HG03442 (cell line): Measurements from ENCODE around the gene USP4.

ENCODE experiments used
- ATAC-seq: cut with Tn5 transposase; IDR thresholded peaks from one replicate; pipeline ENCODE4 v1.9.1; 2021; ENCODE audit warnings: mild to moderate bottlenecking, moderate library complexity; ENCODE audit not compliant: unreplicated experiment

Gene USP4

DNA sequence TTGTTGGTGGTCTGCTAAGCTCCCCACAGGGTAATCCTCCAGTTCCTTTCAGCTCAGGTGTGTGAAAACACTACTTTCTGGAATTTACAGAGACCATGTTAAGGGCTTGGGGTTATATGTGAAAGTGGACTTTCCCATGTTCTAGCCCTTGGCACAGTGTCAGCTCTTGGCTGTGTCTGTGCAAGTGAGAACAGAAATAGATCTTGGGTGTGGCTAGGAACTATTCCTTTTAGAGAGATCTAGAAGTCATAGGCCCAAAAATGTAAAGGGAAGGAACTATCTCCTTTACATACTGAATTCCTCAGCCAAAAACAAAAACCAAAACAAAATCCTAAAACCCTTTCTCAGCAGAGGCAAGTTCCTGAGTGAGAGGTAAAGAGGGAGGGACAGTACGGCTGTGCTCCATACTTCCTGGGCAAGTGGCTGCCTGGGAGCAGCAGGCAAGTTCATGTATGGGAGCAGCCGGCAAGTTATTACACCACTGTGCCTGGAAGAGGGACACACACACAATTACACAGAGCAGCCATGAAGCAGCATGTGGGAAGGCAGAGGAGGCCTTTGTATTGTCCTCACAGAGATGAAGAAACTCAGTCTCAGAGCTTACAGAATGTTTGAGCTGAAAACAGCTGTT, 43.0 kb downstream of the USP4 start:
- ATAC-seq: no peak

DNA sequence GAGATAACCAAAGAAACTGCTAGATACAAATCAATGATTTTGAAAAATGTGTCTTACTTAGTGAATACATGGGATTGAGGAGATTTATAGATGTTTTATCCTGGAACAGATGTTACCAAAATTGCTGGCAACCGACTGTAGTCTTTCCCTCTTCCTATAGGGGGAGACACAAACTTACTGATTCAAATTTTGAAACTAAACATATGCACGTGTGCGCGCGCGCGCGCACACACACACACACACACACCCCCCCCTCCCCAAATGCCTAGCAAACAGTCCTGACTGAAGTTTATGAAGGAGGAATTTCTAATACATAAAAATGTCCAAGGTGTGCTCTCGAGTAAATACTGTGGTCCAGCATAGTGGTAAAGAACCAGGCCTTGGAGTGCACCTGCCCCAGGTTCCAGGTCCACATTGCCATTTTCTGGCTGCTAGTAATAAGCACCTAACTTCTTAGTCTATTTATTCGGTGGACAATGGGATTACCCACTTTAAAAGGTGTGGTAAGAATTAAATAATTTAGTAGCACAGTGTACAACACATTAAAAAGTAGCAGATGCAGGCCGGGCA, 44.3 kb downstream of the USP4 start:
- no peak for ATAC-seq

DNA sequence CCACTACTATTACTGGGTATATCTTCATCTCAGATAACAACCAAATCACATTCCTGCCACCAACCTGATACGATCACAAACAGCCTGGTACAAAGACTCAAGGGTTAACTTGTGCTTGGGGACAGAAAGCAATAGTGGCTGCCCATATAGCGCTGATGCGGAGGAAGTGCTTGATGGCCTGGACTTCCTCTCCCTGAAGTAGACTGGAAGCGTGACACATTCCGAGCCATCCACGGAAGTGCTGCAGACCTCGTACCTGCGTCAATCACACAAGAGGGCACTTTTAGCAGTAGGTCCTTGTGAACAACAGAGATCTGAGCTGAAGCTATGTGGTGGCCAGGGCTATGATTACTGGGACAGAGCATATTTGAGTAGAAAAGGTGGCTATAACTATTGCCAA, 45.5 kb downstream of the USP4 start:
- ATAC-seq: no peak

GRCh38 chr3:49283997-49284396, 55.9 kb downstream of the USP4 start:
- ATAC-seq: no peak

- no peak for ATAC-seq
Observed at GRCh38 chr3:49279376-49279775, 60.5 kb downstream of the USP4 start.

DNA sequence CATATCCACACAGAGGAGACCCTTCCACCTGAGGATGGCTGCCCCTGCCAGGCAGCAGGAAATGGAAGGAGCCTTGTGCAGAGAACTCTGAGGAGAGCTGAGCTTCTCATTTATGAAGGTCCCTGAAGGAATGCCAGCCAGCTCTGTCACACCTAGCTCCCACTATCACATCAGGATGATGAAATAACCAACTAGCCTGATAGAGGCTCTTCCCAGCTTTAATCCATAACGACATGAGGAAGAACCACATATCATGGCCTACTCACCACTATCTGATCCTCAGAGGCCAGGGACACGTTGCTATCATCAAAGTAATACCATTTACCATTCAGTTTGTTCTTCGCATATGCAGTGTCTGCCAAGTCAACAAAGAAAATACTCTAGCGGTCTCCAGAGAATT, 61.3 kb downstream of the USP4 start:
- ATAC-seq: no peak

DNA sequence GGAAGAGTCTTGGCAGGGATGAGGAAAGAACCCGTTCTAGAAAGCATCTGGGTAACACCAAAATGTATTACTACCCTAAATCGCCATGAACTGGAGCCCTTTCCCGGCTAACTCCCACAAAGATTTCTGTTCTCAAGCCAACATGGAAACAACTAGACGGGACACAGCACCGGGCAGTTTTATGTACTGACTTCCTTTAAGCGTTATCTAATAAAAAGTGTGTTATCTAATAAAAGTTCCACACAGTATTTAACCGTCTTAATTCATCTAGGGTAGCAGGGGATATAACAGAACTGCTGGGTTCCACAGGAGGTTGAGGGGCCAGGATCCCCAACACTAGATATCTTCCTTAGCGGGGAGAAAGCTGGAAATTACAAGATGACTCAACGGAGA, 62.5 kb downstream of the USP4 start:
- no peak for ATAC-seq

- ATAC-seq: peak; percentile 55
Observed at GRCh38 chr3:49276475-49277382, 63.1 kb downstream of the USP4 start, which contains the start of gene C3orf62. Gene C3orf62, minus strand, starts transcription at chr3:49277232. Its CDS starts 360 bp downstream, at chr3:49276872.

DNA sequence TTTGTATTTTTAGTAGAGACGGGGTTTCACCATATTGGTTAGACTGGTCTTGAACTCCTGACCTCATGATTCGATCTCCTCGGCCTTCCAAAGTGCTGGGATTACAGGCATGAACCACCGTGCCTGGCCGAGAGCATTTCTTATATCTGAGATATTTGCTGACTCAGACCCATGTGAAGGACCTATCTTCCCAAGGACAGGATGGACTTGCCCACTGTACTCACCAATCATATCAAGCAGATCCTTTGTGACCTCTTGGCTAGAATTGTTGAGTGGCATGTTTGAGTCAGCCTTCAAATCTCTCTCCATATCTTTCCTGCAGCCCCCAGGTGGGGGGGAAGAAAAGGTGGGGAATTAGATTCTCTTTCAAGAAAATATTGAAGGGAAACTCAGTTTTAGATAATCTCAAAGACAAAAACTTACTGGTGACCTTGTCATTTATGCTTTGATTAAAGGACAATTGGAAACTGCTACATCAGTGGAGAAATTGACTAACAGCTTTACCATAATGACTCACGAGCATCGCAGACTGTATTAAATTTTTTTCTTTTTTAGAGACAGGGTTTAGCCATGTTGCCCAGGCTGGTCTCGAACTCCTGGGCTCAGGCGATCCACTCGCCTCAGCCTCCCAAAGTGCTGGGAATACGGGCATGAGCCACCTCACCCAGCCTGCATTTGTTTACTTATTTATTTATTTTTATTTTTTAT, 65.9 kb downstream of the USP4 start:
- ATAC-seq: no peak

GRCh38 chr3:49271047-49271446, 68.8 kb downstream of the USP4 start:
- ATAC-seq: no peak

DNA sequence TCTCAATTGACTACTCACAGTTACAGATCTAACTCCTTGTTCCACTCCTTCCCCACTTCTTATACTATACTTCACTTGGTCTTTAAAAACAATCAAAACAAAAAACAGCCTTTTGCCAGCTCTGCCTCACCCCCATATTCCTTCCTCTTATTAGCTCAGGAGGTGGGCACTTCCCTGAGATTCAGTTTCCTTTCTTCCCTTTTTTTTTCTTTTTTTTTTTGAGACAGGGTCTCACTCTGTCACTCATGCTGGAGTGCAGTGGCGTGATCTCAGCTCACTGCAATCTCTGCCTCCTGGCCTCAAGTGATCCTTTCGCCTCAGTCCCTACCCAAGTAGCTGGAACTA, 69.7 kb downstream of the USP4 start:
- no peak for ATAC-seq

GRCh38 chr3:49269443-49270155, 70.3 kb downstream of the USP4 start:
- ATAC-seq: no peak

GRCh38 chr3:49266410-49267095, 73.3 kb downstream of the USP4 start:
- no peak for ATAC-seq

DNA sequence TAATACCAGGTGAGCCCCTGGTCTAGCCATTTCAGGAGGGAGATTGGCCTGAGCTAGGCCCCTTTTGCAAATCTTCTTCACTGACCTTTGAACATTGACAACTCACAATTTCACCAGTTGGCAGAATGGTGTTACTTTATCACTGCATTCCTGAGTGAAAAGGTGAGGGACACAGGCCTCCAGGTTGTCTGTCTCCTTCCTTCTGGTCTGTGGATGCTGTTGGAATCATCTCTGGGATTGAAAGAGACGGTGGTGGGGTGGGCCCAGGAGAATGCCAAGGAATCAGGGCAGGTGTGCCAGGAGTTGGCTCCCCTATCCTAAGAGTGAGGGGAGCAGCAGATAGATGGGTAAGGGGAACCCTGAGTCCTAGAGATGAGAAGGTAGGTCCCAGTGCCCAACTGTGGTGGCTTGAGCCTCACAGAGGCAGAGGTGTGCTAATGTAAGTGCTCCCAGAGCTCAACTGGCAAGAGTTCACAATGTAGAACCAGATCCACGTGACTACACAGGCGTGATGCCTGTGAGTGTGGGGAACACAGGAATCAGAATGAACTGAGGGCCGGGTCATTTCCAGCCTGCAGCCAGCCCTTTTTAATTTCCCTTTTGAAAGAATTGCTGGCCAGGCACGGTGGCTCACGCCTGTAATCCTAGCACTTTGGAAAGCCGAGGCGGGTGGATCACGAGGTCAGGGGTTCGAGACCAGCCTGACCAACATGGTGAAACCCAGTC, 74.0 kb downstream of the USP4 start:
- no peak for ATAC-seq

DNA sequence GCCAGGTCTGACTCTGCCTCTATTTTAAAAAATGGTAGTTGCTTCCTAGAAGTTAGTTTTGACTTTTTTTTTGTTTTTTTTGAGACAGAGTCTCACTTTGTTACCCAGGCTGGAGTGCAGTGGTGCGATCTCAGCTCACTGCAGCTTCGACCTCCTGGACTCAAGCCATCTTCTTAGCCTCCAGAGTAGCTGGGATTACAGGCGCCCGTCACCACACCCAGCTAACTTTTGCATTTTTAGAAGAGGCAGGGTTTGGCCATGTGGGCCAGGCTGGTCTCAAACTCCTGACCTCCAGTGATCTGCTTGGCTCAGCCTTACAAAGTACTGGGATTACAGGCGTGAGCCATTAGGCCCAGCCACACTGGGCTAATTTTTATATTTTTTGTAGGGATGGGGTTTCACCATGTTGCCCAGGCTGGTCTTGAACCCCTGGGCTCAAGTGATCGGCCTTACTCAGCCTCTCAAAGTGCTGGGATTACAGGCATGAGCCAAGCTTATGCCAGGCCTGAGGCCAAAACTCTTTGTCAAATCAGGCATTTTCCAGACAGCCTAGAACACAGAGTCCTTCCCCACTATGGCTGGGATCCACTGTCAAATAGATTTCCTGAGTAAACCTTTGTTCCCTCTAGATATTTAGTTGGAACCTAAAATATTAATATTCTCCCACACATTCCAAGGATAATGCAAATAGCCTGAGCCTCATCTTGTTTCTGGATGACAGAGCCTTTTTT, 76.5 kb downstream of the USP4 start:
- no peak for ATAC-seq

GRCh38 chr3:49260806-49261324, 79.0 kb downstream of the USP4 start:
- no peak for ATAC-seq

- ATAC-seq: no peak
Observed at GRCh38 chr3:49257187-49257586, 82.7 kb downstream of the USP4 start.

DNA sequence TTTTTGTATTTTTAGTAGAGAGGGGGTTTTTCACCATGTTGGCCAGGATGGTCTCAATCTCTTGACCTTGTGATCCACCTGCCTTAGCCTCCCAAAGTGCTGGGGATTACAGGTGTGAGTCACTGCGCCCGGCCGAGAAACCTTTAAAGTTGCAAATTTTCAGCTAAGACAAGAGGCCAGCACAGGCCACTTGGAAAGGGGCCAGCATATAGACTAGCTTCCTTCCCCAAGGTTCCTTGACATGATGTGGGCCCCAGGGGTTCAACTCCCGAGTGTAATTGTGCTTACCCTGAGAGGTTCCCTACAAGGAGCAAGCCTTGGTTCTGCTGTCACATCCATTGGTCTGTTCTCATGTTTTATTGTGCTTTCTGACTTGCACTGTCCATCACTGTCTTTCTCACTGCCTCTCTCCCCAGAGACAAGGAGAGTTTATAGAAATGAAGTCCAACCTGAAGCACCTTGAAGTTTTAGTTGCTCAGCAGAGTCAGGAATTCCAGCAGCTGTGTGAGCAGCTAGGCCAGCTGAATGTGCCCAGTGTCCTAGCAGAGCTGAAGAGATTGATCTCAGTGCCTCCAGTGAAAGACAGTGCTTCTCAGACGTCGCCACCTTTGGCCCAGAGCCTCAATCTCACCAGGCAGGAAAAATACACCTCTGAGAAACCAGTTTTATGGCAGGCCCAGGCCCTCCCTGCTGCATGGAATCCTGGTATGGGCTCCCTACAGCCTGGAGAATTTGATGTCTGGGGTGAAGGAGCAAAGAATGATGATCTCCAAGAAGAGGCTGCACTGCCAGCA, 83.9 kb downstream of the USP4 start:
- ATAC-seq: no peak
